ENCODE results near the gene YIPF6. TPM values are rescaled to one million over a fixed set of nuclear protein-coding genes. Genes with fewer than 3 reads are reported as not detected.

YIPF6 gene
- total and polyA plus RNA-seq, 9 of the 15 experiments (the other 6 are each of a cell fraction or from before 2014, with no cell fraction given) = 7.7 to 44.2 (median 22.4) TPM

- TF ChIP-seq, protein P1, sequence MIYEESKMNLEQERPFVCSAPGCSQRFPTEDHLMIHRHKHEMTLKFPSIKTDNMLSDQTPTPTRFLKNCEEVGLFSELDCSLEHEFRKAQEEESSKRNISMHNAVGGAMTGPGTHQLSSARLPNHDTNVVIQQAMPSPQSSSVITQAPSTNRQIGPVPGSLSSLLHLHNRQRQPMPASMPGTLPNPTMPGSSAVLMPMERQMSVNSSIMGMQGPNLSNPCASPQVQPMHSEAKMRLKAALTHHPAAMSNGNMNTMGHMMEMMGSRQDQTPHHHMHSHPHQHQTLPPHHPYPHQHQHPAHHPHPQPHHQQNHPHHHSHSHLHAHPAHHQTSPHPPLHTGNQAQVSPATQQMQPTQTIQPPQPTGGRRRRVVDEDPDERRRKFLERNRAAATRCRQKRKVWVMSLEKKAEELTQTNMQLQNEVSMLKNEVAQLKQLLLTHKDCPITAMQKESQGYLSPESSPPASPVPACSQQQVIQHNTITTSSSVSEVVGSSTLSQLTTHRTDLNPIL (CRISPR knock-in tag; IDR thresholded peaks at IDR 0.05) = no peak
- TF ChIP-seq U2AF2 (optimal IDR thresholded peaks at IDR 0.05; ENCODE audit: low read depth, low read length) (no peak), SPI1 (IDR thresholded peaks at IDR 0.05; ENCODE audit: borderline replicate concordance, low read depth, low read length) (0 out of 2 replicates have a peak, but pooled peaks have one; percentile 16), ZNF146 (CRISPR knock-in tag; IDR thresholded peaks at IDR 0.05; ENCODE audit: unreplicated experiment) (no peak), DPF2 (IDR thresholded peaks at IDR 0.05) (no peak), POLR2H (tag; IDR thresholded peaks at IDR 0.05; ENCODE audit: low read depth) (peak; percentile 88), RFX5 (IDR thresholded peaks at IDR 0.05; ENCODE audit: low read depth, low read length) (no peak), ZNF766 (CRISPR knock-in tag; conservative IDR thresholded peaks at IDR 0.05) (peak; percentile 49; the same call in 1 of the 2 replicates), RBBP5 (IDR thresholded peaks at IDR 0.05; ENCODE audit: borderline replicate concordance, insufficient read depth, low read length, poor library complexity, severe bottlenecking) (peak; percentile 89), KDM5B (IDR thresholded peaks at IDR 0.05; ENCODE audit: insufficient replicate concordance, low read depth, low read length) (peak; percentile 97), CXXC5 (CRISPR knock-in tag; IDR thresholded peaks at IDR 0.05) (peak; percentile 87), POLR2G (IDR thresholded peaks at IDR 0.05; ENCODE audit: low read depth, low read length) (peak; percentile 99), SP1 (CRISPR knock-in tag; IDR thresholded peaks at IDR 0.05) (peak; percentile 70), CBX3 (IDR thresholded peaks at IDR 0.05; ENCODE audit: borderline replicate concordance in 1 of 2, low read length in 2 of 2) (no peak), NFE2L1 (tag; IDR thresholded peaks at IDR 0.05; ENCODE audit: borderline replicate concordance, low read depth) (no peak), ELF4 (CRISPR knock-in tag; IDR thresholded peaks at IDR 0.05) (no peak), BCL6 (CRISPR knock-in tag; IDR thresholded peaks at IDR 0.05) (no peak), RBM25 (IDR thresholded peaks at IDR 0.05; ENCODE audit: low read depth, low read length, severe bottlenecking) (no peak), SRSF1 (IDR thresholded peaks at IDR 0.05; ENCODE audit: low read depth, low read length) (no peak), ZNF507 (tag; conservative IDR thresholded peaks at IDR 0.05) (no peak)
- TF ChIP-seq, protein P2, sequence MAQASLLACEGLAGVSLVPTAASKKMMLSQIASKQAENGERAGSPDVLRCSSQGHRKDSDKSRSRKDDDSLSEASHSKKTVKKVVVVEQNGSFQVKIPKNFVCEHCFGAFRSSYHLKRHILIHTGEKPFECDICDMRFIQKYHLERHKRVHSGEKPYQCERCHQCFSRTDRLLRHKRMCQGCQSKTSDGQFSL (CRISPR knock-in tag; IDR thresholded peaks at IDR 0.05) = no peak
- TF ChIP-seq, protein P2 (tag; IDR thresholded peaks at IDR 0.05) = no peak
- TF ChIP-seq, protein P3, sequence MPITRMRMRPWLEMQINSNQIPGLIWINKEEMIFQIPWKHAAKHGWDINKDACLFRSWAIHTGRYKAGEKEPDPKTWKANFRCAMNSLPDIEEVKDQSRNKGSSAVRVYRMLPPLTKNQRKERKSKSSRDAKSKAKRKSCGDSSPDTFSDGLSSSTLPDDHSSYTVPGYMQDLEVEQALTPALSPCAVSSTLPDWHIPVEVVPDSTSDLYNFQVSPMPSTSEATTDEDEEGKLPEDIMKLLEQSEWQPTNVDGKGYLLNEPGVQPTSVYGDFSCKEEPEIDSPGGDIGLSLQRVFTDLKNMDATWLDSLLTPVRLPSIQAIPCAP (CRISPR knock-in tag; IDR thresholded peaks at IDR 0.05; ENCODE audit: borderline replicate concordance) = no peak
- TF ChIP-seq, protein P4, sequence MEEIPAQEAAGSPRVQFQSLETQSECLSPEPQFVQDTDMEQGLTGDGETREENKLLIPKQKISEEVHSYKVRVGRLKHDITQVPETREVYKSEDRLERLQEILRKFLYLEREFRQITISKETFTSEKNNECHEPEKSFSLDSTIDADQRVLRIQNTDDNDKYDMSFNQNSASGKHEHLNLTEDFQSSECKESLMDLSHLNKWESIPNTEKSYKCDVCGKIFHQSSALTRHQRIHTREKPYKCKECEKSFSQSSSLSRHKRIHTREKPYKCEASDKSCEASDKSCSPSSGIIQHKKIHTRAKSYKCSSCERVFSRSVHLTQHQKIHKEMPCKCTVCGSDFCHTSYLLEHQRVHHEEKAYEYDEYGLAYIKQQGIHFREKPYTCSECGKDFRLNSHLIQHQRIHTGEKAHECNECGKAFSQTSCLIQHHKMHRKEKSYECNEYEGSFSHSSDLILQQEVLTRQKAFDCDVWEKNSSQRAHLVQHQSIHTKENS (CRISPR knock-in tag; IDR thresholded peaks at IDR 0.05) = no peak
Observed at GRCh38 chrX:68498508-68499379, at the start of gene YIPF6 (continued).

Measured in K562 (cell line).